Measurements from ENCODE around the gene FCHO1.

The FCHO1 gene

GRCh38 chr19:17824339-17824738 is 73.1 kb downstream of the FCHO1 start:
- DNase-seq (ENCODE audit: low read depth), result no peak
- H3K4me3 ChIP-seq (ENCODE audit: control insufficient read depth, low read depth, low read length), result no peak overlapping the region
- no peak for TF ChIP-seq CTCF (IDR thresholded peaks at IDR 0.05; ENCODE audit: control insufficient read depth, insufficient read depth, low read depth, low read length, missing control alignments)

- no peak for TF ChIP-seq CTCF (IDR thresholded peaks at IDR 0.05; ENCODE audit: control insufficient read depth, insufficient read depth, low read depth, low read length, missing control alignments)
- H3K4me3 ChIP-seq (ENCODE audit: control insufficient read depth, low read depth, low read length), result no peak overlapping the region
- DNase-seq (ENCODE audit: low read depth), result no peak
Measured at GRCh38 chr19:17826508-17827056, 75.3 kb downstream of the FCHO1 start.

- no peak overlapping the region for H3K4me3 ChIP-seq (ENCODE audit: control insufficient read depth, low read depth, low read length)
- TF ChIP-seq CTCF (IDR thresholded peaks at IDR 0.05; ENCODE audit: control insufficient read depth, insufficient read depth, low read depth, low read length, missing control alignments), result no peak
- DNase-seq (ENCODE audit: low read depth), result no peak
Measured at GRCh38 chr19:17829855-17830566, 78.7 kb downstream of the FCHO1 start.

GRCh38 chr19:17830567-17831418 is 79.5 kb downstream of the FCHO1 start:
- no peak for DNase-seq (ENCODE audit: low read depth)
- no peak for TF ChIP-seq CTCF (IDR thresholded peaks at IDR 0.05; ENCODE audit: control insufficient read depth, insufficient read depth, low read depth, low read length, missing control alignments)
- H3K4me3 ChIP-seq (ENCODE audit: control insufficient read depth, low read depth, low read length), result no peak overlapping the region

GRCh38 chr19:17831419-17831888 is 80.2 kb downstream of the FCHO1 start:
- no peak for TF ChIP-seq CTCF (IDR thresholded peaks at IDR 0.05; ENCODE audit: control insufficient read depth, insufficient read depth, low read depth, low read length, missing control alignments)
- no peak overlapping the region for H3K4me3 ChIP-seq (ENCODE audit: control insufficient read depth, low read depth, low read length)
- no peak for DNase-seq (ENCODE audit: low read depth)

- TF ChIP-seq CTCF (IDR thresholded peaks at IDR 0.05; ENCODE audit: control insufficient read depth, insufficient read depth, low read depth, low read length, missing control alignments), result no peak
- DNase-seq (ENCODE audit: low read depth), result no peak
- H3K4me3 ChIP-seq (ENCODE audit: control insufficient read depth, low read depth, low read length), result no peak overlapping the region
Measured at GRCh38 chr19:17832443-17833208, 81.3 kb downstream of the FCHO1 start.

Data from AG09309 (cell line).